Cardiac fibroblast (primary cell): ENCODE results near the gene USP6NL.

Experiments
- DNase-seq, 2 donors: peaks; one replicate each; pipeline versions ENCODE4 v3.0.0 to v3.0.0-alpha.2; 2010; ENCODE audit warnings: low read depth in 2 of 2
- H3K4me3 ChIP-seq, 2 donors: replicated peaks in 1 of 2; 1 replicate in 1 of 2; 2 replicates in 1 of 2; pipeline ENCODE4 v1.5.1; 2011; ENCODE audit warnings: low read depth in 2 of 2, low read length in 2 of 2, mild to moderate bottlenecking in 2 of 2, moderate library complexity in 1 of 2
- TF ChIP-seq, protein P1 (sequence below): IDR thresholded peaks from one replicate; pipeline ENCODE4 v1.5.1; 2011; ENCODE audit warnings: low read depth, mild to moderate bottlenecking, low read length, inconsistent platforms

Gene USP6NL

DNA sequence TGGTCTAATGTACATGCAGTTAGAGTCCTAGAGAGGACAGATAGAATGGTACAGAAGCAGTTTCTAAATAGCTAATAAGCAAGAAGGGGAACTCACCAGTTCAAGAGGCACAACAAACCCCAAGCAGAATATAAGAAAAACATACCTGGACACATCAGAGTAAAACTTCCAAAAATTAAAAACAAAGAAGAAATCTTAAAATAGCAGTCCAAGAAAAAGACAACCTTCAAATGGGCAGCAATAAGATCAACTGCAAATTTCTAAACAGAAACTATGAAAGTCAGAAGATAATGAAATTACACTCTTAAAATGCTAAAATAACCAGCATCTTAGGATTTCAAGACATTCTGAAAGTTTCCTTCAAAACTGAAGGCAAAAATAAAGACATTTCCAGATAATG is 55.9 kb downstream of the USP6NL start:
- H3K4me3 ChIP-seq, result no peak overlapping the region
- TF ChIP-seq, protein P1, sequence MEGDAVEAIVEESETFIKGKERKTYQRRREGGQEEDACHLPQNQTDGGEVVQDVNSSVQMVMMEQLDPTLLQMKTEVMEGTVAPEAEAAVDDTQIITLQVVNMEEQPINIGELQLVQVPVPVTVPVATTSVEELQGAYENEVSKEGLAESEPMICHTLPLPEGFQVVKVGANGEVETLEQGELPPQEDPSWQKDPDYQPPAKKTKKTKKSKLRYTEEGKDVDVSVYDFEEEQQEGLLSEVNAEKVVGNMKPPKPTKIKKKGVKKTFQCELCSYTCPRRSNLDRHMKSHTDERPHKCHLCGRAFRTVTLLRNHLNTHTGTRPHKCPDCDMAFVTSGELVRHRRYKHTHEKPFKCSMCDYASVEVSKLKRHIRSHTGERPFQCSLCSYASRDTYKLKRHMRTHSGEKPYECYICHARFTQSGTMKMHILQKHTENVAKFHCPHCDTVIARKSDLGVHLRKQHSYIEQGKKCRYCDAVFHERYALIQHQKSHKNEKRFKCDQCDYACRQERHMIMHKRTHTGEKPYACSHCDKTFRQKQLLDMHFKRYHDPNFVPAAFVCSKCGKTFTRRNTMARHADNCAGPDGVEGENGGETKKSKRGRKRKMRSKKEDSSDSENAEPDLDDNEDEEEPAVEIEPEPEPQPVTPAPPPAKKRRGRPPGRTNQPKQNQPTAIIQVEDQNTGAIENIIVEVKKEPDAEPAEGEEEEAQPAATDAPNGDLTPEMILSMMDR, result no peak
- no peak for DNase-seq

DNA sequence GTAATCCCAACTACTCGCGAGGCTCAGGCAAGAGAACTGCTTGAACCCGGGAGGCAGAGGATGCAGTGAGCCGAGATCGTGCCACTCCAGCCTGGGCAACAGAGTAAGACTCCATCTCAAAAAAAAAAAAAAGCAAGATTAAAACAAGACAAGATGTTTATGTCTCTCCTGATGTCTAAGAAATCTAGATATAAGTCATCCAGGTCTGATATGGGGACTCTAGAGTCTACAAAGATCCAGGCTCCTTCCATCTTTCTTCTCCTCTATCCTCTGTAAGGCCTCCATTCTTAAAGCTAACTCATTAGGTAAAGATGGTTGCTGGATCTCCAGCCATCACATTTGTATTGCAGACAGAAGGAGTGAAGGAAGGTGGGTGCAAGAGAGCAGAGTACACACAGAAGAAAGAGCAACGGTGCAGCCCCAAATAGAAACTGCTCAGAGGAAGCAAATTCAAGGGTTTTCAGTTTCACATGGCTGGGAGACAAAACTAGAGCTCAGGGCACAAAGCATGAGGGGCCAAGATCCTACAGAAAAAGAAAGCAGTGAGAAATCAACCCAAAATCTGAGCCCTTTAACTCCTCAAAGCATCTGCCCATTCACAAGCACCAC is 57.6 kb downstream of the USP6NL start:
- no peak for DNase-seq
- TF ChIP-seq, protein P1, result no peak
- H3K4me3 ChIP-seq, result no peak overlapping the region

DNA sequence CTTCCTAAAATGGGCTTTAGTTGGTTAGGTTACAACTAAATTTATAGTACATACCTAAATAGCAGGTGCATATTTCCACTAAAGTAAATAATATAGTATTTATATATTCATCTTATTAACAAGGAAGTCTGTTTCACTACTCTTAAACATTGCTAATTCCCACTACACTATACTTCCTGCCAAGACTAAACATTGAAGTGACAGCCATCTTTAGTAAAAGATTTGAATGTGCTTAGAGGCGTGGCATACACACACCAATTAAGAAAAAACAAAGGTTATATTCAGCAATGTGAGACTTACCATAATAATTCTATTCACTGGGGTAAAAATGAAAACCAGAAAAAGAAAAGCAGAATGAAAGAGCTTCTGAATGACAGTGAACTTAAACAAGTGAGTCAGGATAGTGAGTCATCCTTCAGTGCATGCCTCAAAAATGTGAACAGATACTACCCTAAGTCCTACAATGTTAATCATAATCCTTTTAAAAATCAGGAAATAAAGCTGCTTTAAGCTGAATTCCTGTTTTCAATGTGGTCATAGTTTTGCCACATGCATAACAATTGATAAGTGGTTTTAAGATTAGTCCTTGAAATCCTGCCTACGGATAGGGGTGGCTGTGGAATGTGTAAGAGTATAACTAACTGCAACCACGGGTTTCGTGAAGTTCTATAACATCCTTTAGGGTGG is 59.4 kb downstream of the USP6NL start:
- peak overlapping the region in 1 of 2 donors; percentile 11 for H3K4me3 ChIP-seq
- DNase-seq, result peak; percentile 86 to 93
- TF ChIP-seq, protein P1, result no peak

DNA sequence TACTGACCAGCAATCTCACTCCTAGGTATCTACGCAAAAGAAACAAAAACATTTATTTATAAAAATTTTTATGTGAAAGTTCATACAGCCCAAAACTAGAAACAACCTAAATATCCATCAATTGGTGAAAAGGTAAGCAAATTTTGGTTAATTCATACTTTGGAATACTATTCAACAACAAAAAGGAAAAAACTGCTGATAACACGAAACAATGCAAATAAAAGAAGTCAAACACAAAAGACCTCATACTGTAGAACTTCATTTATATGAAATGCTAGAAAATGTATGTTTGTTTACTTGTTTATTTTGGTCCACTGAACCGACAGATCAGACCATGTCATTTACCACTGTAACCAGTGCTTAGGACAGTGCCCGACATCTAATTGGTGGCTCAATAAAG is 60.3 kb downstream of the USP6NL start:
- H3K4me3 ChIP-seq, result no peak overlapping the region
- TF ChIP-seq, protein P1, result no peak
- no peak for DNase-seq

DNA sequence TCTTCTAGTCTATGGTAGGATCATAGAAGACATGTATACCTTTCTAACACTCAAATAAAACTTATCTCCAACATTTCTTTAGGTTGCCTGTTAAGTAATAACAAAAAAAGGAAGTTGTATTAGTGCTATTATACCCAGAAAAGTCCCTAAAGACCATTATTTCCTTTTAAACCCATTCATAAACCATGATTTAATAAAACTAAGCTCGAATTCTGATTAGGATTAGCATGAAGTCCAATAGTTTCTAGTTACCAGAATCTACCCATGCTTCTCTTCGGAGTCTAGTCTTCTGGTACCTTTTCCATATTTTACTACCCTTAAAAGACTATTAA is 62.7 kb downstream of the USP6NL start:
- TF ChIP-seq, protein P1, result no peak
- DNase-seq, result no peak
- H3K4me3 ChIP-seq, result no peak overlapping the region

DNA sequence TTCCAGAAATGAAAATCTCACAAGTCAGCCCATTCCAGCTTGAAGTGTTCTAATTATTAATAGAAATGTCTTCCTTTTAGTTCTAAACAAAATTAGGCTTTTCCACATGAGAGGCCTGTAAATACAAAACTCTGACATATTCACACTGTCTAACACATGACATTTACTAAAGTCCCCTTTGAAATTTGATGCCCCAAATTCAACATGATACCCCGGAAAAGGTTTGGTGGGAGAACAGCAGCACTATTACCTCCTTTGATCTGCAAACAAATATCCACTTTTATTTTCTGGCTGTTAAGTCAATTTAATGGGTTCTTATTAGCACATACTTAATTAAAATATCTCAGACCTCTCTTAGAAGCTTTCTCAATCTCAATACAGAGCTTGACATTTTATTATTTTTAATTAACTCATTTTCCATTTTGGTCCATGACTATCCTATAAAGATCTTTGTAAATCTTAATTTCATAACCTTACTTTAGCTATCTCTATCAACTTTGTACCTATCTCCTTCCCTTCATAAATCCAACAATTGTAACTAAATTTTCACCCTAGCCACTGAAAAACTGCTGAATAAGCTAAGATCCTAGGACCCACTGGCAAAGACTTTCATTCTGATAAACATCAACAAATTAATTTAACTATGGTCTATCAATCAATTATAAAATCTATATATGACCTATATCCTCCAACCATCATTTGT is 63.2 kb downstream of the USP6NL start:
- H3K4me3 ChIP-seq, result no peak overlapping the region
- no peak for DNase-seq
- TF ChIP-seq, protein P1, result no peak
